Fibroblast of skin of right quadriceps (primary cell): ENCODE measurements around the gene EOLA1.
"Not testable (repeated sequence)": the region's sequence is repeated elsewhere in the genome, so short reads cannot be mapped to it uniquely, and the experiment has no call there.

Experiments
- DNase-seq: peaks from one replicate; pipeline ENCODE4 v3.0.0-alpha.2; 2013

Gene EOLA1

GRCh38 chrX:149515954-149516602, 24.7 kb upstream of the EOLA1 start:
- no peak for DNase-seq

DNA sequence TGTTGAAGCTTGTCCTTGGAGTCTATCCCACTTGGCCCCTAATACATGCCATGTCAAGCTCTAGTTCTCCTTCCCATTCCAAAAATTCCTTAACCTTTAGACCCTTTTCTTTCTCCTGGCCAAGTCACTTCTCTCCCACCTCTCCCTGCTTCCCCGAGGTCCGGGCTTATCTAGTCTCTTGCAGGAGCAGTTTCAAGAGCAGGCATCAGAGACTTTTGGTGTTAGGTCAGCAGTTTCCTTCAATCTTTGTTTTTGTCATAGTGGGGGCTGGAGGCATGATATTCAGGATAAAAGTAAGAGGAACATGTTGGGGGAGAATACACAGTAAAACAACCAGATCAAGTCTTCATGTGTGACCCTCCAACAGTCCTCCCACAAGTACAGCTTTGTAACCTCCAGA, 24.2 kb upstream of the EOLA1 start:
- DNase-seq = no peak

DNA sequence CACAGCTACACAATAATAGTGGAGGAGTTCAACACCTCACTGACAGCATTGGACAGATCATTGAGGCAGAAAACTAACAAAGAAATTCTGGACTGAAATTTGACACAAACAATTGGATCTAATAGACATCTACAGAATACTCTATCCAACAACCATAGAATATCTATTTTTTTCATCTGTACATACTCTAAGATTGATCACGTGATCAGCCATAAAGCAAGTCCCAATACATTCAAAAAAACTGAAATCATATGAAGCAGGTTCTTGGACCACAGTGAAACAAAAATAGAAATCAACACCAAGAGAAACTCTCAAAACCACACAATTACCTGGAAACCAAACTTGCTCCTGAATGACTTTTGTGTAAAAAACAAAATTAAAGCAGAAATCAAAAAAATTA, 23.5 kb upstream of the EOLA1 start:
- no peak for DNase-seq

- DNase-seq = no peak
Measured at GRCh38 chrX:149518236-149518635, 22.6 kb upstream of the EOLA1 start.

DNA sequence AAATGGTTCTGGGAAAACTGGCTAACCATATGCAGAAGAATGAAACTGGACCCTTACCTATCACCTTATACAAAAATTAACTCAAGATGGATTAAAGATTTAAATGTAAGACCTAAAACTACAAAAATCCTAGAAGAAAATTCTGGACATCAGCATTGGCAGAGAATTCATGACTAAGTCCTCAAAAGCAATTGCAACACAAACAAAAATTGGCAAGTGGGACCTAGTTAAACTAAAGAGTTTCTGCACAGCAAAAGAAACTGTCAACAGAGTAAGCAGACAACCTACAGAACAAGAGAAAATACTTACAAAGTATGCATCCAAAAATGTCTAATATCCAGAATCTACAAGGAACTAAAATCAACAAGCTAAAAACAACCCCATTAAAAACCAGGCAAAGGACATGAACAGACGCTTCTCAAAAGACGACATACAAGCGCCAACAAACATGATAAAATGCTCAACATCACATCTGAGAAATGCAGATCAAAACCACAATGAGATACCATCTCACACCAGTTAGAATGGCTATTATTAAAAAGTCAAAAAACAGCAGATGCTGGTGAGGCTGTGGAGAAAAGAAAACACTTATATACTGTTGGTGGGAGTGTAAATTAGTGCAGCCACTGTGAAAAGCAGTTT, 20.1 kb upstream of the EOLA1 start:
- not testable (repeated sequence) for DNase-seq

DNA sequence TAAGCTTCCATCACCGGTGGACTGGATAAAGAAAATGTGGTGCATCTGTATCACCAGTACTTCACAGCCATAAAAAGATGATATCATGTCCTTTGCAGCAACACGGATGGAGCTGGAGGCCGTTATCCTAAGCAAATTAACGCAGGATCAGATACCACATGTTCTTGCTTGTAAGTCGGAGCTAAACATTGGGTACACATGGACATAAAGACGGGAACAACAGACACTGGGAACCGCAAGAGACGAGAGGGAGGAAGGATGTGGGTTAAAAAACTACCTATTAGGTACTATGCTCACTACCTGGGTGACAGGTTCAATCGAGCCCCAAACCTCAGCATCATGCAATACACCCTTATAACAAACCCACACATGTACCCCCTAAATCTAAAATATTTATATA, 19.4 kb upstream of the EOLA1 start:
- no peak for DNase-seq

- DNase-seq = no peak
Measured at GRCh38 chrX:149522916-149523315, 17.9 kb upstream of the EOLA1 start.

DNA sequence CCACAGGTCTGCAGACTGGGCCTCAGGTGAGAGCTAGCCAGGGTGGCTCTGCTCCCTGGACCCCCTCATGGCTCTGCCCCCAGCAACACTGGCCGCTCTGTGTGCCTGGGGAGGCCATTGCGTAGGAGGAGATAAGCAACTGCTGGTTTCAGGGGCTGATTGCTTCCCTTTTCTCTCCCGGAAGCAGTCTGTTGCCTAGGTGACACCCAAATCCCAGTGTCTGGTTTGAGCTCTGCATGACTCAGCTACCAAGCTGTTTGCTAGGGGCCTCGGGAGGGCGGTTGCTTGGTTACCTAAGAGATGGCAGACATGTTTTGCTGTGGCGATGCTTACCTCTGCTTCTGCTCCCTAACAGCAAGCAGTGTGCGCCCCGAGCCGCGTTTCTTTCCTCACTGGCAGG, 15.4 kb upstream of the EOLA1 start:
- DNase-seq = peak; percentile 62

DNA sequence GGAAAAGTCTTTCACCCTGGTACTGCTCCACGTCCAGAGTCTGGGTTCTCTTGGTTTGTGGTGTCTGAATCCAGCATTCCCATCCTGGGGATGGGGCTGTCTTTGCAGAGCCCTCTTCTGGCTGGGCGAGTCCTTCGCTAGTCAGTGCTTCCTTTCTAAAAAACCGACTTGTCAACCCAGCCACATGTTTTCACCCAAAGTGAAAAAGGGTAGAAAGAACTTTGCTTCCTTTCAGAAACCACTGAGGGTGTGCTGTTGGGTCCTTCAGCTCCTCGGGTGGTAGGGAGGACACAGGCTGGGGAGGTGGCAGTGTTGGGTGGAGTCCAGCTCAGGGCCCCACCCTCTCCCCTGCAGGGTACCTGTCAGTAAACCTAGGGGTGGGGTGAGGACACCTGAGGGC, 14.9 kb upstream of the EOLA1 start:
- DNase-seq = not testable (repeated sequence)

DNA sequence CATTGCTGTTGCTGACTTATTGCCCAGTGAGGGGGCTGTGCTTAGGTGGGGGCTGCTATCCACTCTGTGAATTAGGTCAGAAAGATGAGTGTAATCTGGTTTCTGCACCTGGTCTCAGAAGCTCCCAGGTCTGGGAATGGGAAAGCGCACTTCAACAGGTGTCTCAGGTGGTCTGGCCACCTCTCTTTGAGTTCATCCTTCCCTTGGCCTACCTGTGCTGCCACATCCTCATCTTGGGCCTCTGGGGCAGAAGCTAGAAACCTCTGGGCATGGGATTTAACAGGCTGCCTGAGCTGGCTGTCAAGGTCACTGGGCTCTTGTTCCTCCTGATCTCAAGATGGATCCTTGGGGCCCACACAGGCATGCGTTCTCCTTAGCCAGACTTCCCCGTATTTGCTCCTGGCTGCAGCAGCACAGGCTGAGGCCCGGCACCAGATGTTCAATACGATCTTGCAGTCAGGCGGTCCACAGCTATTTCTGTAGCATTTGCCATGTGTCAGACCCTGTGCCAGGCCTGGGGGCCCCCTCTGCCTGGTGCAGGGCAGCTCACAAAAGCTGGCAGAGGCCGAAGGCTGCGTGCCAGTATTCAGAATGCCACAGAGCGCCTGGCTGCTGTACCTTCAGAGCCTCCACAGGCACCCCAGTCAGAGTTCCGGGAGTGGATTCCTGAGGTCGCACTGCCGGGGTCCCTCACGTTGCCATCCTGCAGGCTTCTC, 14.3 kb upstream of the EOLA1 start:
- DNase-seq = not testable (repeated sequence)

DNA sequence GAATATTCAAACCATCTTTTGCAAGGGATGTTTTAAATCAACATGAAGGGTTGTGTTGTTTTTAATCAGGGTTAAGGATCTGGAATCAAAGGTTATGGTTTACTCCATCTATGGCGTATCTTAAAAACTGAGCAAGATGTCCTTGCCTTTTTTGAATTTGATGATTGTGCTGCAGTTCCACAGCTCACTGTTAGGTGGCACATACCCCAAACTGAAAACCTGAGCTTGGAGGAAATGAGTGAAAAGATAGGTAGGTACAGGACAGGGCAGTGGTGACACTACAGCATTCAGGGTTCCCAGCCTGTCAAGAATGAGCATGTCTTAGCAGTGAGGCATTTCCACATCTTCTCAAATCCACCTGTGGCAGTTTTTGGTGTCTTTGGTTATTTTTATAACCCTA, 13.1 kb upstream of the EOLA1 start:
- no peak for DNase-seq

- no peak for DNase-seq
Measured at GRCh38 chrX:149528381-149528780, 12.4 kb upstream of the EOLA1 start.

DNA sequence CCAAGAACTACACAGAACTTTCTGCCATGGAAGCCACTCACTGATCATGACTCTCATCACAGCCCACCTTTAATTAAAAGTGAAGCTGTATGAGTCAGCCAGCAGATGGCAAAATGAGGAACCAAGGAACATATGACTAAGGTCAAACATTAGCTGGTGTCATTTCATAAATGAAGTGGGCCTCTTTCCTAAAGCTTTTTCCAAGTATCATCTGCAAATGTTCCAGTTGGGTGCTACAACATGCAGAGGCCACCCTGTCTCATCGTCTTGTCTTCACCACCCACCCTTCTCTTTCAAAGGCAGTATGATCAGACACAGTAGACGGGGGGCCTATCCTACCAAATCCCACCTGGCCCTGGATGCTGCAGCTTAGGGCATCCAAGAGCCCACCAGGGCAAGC, 9.2 kb upstream of the EOLA1 start:
- DNase-seq = no peak

GRCh38 chrX:149532868-149533267, 7.9 kb upstream of the EOLA1 start:
- DNase-seq = not testable (repeated sequence)

DNA sequence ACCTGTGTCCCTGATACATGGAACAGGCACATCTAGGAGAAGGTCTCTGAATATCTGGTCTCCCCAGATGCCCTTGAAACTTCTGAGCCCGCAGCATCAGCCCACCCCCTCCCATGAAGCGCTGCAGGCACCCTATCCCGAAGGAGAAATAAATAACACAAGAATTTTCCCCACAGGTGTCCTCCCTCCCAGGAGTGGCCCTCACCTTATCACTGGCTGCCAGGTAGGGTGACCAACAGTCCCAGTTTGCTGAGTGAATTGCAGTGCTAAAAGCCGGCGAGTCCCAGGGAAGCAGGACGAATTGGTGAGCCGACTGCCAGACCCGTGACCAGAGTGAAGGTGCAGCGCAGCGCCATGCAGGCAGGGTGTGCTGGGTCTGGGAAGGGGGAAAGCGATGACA, 6.8 kb upstream of the EOLA1 start:
- not testable (repeated sequence) for DNase-seq

DNA sequence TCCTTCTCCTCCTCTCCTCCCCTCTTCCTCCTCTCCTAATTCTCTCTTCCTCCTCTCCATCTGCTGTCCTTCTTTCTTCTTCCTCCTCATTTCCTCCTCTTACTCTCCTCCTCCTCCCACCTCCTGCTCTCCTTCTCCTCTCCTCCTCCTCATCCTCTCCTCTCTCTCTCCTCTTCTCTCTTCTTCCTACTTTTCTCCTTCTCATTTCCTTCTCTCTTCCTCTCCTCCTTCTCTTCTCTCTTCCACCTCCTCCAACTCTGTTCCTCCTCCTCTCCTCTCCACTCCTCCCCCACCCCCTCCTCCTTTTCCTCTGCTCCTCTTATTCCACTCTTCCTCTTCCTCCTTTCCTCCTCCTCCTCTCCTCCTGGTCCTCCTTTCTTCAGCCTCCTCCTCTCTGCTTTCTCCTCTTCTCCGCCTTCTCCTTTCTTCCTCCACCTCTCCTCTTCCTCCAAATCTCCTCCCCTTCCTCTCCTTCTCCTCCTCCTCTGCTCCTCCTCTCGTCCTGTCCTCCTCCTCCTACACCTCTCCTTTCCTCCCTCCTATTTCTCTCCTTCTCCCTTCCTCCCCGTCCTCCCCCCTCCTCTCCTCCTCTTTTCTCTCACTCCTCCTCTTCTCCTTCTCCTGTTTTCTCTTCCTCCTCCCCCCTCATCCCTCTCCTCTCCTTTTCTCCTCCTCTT, 5.7 kb upstream of the EOLA1 start:
- not testable (repeated sequence) for DNase-seq

DNA sequence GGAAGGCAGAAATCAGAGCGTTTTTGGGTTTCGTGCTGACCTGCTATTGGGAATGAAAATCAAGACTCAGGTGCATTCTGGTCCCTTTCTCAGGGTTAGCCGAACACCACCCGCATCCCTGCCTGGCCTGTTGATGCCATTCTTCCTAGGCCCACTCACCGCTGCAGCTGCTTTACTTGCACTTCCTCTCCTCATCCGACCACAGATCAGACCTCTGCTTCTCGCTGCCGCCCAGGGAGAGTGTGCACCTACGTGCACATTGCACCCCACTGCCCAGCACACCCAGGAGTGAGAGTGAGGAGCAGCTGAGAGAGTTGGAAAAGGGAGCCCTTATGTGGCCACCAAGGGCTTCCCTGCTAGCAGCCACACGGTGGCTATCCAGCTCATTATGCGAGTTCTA, 3.3 kb upstream of the EOLA1 start:
- DNase-seq = not testable (repeated sequence)

GRCh38 chrX:149539283-149540130, 1.3 kb upstream of the EOLA1 start:
- DNase-seq = peak; percentile 92

- DNase-seq = peak; percentile 88
Measured at GRCh38 chrX:149540131-149540620, 636 bp upstream of the EOLA1 start.

DNA sequence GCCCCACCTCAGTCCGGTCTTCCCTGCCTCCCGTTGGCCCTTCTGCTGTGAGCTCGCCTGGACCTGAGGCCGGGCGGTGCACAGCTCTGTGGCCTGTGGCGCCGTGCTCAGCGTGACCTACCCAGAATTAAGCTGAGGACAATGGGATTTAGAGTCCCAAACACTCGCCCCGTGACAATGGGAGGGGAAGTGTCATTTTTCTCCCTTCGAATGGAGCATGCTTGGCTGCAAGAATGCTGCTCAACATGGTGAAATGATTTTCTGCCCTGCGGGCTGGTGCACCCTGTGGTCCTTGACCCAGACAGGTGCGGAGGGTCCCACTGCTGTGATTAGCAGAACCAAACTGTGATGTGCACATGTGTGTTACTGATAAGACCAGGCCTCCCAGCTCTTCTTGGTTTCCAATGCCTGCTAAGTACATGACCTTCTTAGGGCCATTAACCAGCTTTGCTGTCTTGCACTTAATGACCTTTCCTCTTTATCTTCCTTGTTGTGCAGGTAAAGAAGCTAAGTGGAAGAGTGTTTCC, 772 bp downstream of the EOLA1 start:
- DNase-seq = no peak

DNA sequence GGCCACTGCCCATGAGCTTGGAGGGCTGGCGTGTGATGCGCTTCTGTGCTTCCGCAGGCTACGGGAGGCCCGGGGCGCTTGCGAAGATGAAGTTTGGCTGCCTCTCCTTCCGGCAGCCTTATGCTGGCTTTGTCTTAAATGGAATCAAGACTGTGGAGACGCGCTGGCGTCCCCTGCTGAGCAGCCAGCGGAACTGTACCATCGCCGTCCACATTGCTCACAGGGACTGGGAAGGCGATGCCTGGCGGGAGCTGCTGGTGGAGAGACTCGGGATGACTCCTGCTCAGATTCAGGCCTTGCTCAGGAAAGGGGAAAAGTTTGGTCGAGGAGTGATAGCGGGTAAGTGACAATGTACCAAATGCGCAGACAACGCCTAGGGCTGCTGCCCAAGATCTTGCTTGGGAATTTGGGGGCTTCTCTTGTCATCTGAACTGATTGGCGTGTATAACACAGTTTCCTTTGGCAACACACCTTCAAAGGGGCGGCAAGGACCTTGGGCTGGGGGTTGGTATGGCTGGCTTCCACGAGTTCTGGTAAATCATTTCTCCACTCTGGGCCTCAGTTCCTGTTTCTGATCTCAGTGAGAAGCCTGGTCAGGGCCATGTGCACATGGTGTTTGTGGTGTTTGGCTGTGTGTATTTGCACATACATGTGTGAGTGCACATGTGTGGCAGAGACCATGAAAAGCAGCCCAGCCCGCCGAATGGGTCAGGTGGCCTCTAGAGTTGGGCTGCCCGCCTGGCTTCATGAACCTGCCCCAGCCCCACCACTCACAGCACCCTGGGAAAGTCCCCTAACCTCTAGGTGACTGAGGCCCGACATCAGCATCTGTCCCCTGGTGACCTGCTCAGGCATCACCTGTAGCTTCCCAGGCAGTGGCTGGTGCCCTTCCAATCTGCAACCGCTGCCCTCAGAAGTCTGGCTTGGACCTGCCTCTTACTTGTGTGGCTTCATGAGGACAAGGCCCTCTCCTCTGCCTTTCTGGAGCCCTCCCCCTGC, 5.0 kb downstream of the EOLA1 start:
- peak; percentile 8 for DNase-seq
